ENCODE data around the gene NAA80. TPM values are rescaled to one million over a fixed set of nuclear protein-coding genes. Genes with fewer than 3 reads are reported as not detected.
A peak's percentile ranks its signal among the peaks of the same experiment; 100 is the strongest.

Gene NAA80, protein sequence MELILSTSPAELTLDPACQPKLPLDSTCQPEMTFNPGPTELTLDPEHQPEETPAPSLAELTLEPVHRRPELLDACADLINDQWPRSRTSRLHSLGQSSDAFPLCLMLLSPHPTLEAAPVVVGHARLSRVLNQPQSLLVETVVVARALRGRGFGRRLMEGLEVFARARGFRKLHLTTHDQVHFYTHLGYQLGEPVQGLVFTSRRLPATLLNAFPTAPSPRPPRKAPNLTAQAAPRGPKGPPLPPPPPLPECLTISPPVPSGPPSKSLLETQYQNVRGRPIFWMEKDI
- total RNA-seq (2021; fragmentation: NEBNext Ultra II Directional; extraction: Animal tissue kit (Norgen Biotek cat#: 25700)) (10.1 and 11.3 TPM in 2 replicates), polyA plus RNA-seq (2011; rRNA removed) (16.7 and 23.9 TPM in 2 replicates), polyA minus RNA-seq (2011; rRNA and poly(A)+ RNA removed) (7.2 and 13.4 TPM in 2 replicates)
- polyA plus RNA-seq (2011; cell fraction: cytosol; rRNA removed) = 12.0 TPM
- 36.5 TPM for polyA plus RNA-seq (2011; cell fraction: nucleus; rRNA removed)
- polyA plus RNA-seq (2012, experiment 1 of 2) = 5.4 to 12.0 TPM (median 10.1 TPM) in 4 replicates
- 10.8 TPM for polyA plus RNA-seq (2012, experiment 2 of 2)
- polyA plus RNA-seq (2013, experiment 1 of 2) = 10.9 TPM
- 11.2 TPM for polyA plus RNA-seq (2013, experiment 2 of 2)
- 3.4 TPM for polyA minus RNA-seq (2011; cell fraction: cytosol; rRNA and poly(A)+ RNA removed)
- 15.6 TPM for polyA minus RNA-seq (2011; cell fraction: nucleus; rRNA and poly(A)+ RNA removed)
- long read RNA-seq, experiment 1, partial matches to known transcripts = 0 of 2 reads
- long read RNA-seq, experiment 1, other reads (novel, unspliced or antisense) = 0 of 2 reads
- long read RNA-seq, experiment 2, partial matches to known transcripts = 0 of 5 reads
- long read RNA-seq, experiment 2, other reads (novel, unspliced or antisense) = 0 of 5 reads

DNA sequence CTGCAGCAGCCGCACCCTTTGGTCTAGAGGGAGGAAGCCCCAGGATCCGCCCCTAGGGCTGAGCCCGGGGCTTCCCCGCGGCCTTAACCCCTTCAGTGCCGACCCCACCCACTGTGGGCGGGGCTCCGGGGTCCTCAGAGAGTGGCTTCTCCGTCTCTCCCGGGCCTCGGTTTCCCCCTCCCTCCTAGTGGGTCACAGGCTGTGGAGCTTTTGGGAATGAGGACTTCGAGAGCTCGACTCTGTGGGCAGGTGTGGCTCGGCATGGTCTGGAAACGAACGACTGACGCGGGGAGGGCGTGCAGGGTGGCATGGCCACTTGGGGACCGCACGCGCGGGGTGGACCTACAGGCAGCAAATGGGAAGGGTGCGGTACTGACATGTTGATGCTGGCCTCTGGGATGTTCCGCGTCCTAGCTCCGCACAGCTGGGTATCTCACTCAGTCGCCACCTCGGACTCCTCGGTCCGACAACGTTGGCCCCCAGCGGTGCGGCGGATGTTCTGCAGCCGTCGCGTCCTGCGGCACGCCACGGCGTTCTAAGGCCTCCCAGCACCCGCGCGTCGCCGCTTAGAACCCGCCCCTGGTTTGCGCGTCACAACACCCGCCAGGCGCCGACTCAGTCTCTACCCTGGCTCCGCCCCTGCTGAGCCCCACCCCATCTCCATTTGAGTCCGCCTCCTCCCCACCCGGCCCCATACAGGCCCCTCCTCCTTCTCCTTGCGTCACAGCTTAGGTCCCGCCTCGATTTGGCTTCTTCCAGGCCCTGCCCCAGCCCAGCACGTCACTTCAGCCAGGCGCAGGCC, at the start of gene NAA80, which contains the start of gene HYAL3:
Gene NAA80 (minus strand): TSS at position 570 of the 802 bp plus-strand sequence. CDS start 1,942 bp downstream, outside the sequence.
Gene HYAL3 (minus strand): TSS at position 570 of the 802 bp plus-strand sequence. CDS start 3,803 bp downstream, outside the sequence.
- no peaks in the 10 kb centered on the region for H3K36me3 ChIP-seq (ENCODE audit: control insufficient read depth in 2 of 4, insufficient read depth in 4 of 4, low read length in 3 of 4)
- H4K8ac ChIP-seq (ENCODE audit: extremely low read depth, insufficient read depth, low read length) = peak within 1 kb of the TSS; percentile 78
- 6% methylated on average over 31 of the region's 61 CpGs; no CpG with 5 or more reads in 1 of the 2 experiments for WGBS, 2 experiments (ENCODE audit: extremely low coverage in 1 of 2, insufficient coverage in 1 of 2, insufficient read length in 1 of 2, insufficient replicate concordance in 2 of 2, low coverage in 1 of 2, low lambda C conversion rate in 2 of 2, missing lambda C conversion rate in 1 of 2)
- H3K9me3 ChIP-seq (ENCODE audit: insufficient read depth in 2 of 2, low read depth in 1 of 2, low read length in 1 of 2) = no peaks in the 10 kb centered on the region
- peak within 1 kb of the TSS; percentile 80 for H4K5ac ChIP-seq (ENCODE audit: insufficient read length, low read depth, low read length)
- peak within 1 kb of the TSS; percentile 90 for H4K91ac ChIP-seq (replicated peaks; ENCODE audit: insufficient read length, low read length)
- H2AFZ ChIP-seq (ENCODE audit: low read length) = peak within 1 kb of the TSS; percentile 93
- peaks cover 0 to 2% of the 10 kb centered on the region in 2 experiments for H4K20me1 ChIP-seq (replicated peaks in 1 of 2; ENCODE audit: control insufficient read depth in 1 of 2, insufficient read depth in 2 of 2, low read length in 2 of 2)
- no peak within 1 kb of the TSS for H2AK5ac ChIP-seq (ENCODE audit: low read depth, low read length)
- ChIA-PET POLR2A (ENCODE audit: partially characterized antibody) (interaction anchor here (0.8 to 11.3 kb wide), 10 partner anchors 10 to 61 kb away, joined by 3 to 149 read pairs (median 3); partner anchors contain the start of genes HYAL2 and SEMA3B), CTCF (ENCODE audit: partially characterized antibody) (interaction anchor here (1.0 to 1.8 kb wide), 17 partner anchors 16 to 1090 kb away, joined by 3 to 7 read pairs (median 3); partner anchors contain the start of genes LSMEM2 and TUSC2)
- peak within 1 kb of the TSS; percentile 68; the same call in 1 of the 2 replicates for H2BK12ac ChIP-seq (ENCODE audit: low read depth, low read length)
- peak within 1 kb of the TSS; percentile 67 to 92 for H3K4me2 ChIP-seq (ENCODE audit: insufficient read depth in 1 of 2, low read depth in 2 of 2, low read length in 2 of 2)
- H3K4ac ChIP-seq (replicated peaks; ENCODE audit: insufficient read length, low read depth, low read length) = peak within 1 kb of the TSS; percentile 91
- no peak within 1 kb of the TSS for H3K23ac ChIP-seq (ENCODE audit: insufficient read length)
- peaks cover 5% of the 10 kb centered on the region; the same call in 1 of the 2 replicates for H3K23me2 ChIP-seq (ENCODE audit: low read depth, low read length)
- peak within 1 kb of the TSS in 3 of 4 experiments; percentile 55 to 68 (median 63); a peak in 6 of 7 replicates for H3K9ac ChIP-seq (replicated peaks in 1 of 4; ENCODE audit: extremely low read depth in 1 of 4, low read depth in 3 of 4, low read length in 3 of 4)
- peak within 1 kb of the TSS; percentile 98; the same call in 1 of the 2 replicates for H2BK15ac ChIP-seq (ENCODE audit: low read length)
- H2BK120ac ChIP-seq (replicated peaks; ENCODE audit: low read depth, low read length) = peak within 1 kb of the TSS; percentile 26
- no peak within 1 kb of the TSS for H3K14ac ChIP-seq (ENCODE audit: insufficient read length)
- H2BK5ac ChIP-seq (ENCODE audit: low read depth, low read length) = peak within 1 kb of the TSS; percentile 90
- peak within 1 kb of the TSS; percentile 88 for H3K18ac ChIP-seq (ENCODE audit: extremely low read depth, low read length)
- no peaks in the 10 kb centered on the region; a peak in 1 of 7 replicates for H3K27me3 ChIP-seq (replicated peaks in 1 of 4; ENCODE audit: control insufficient read depth in 3 of 4, extremely low read depth in 1 of 4, insufficient read depth in 3 of 4, low read length in 3 of 4)
- H3K4me1 ChIP-seq (replicated peaks in 1 of 4; ENCODE audit: control insufficient read depth in 3 of 4, insufficient read depth in 4 of 4, low read length in 3 of 4) = peaks cover 0 to 26% (median 12%) of the 10 kb centered on the region in 4 experiments; a peak in 6 of 7 replicates
- DNase-seq (ENCODE audit: low read depth in 1 of 2, low spot score in 2 of 2) = peak; percentile 99
- peak within 1 kb of the TSS; percentile 70 to 89 (median 80) for H3K4me3 ChIP-seq (ENCODE audit: extremely low read depth in 1 of 4, insufficient read depth in 2 of 4, low read depth in 3 of 4, low read length in 4 of 4)
- H3K27ac ChIP-seq (ENCODE audit: low read depth, low read length) = peak within 1 kb of the TSS; percentile 61
- no peaks in the 10 kb centered on the region for H3K79me2 ChIP-seq (ENCODE audit: control insufficient read depth in 1 of 2, insufficient read depth in 2 of 2, low read length in 2 of 2)
- FAIRE-seq = peak; percentile 71
- H3K79me1 ChIP-seq (ENCODE audit: low read depth, low read length) = no peaks in the 10 kb centered on the region
- H3K56ac ChIP-seq (replicated peaks; ENCODE audit: insufficient read length, low read depth, low read length) = peak within 1 kb of the TSS; percentile 67
- no peak within 1 kb of the TSS for H2BK20ac ChIP-seq (ENCODE audit: low read length)
- TF ChIP-seq GABPA (IDR thresholded peaks at IDR 0.05; ENCODE audit: borderline replicate concordance, insufficient read depth, low read length) (no peak), ZNF274 (IDR thresholded peaks at IDR 0.05; ENCODE audit: borderline replicate concordance, extremely low read depth, low read length) (no peak), RFX5 (IDR thresholded peaks at IDR 0.05; ENCODE audit: borderline replicate concordance, low read depth, low read length) (no peak), CBX5 (IDR thresholded peaks at IDR 0.05; ENCODE audit: low read depth, low read length) (no peak), SIN3A (conservative IDR thresholded peaks at IDR 0.05 in 1 of 2, IDR thresholded peaks at IDR 0.05 in 1 of 2; ENCODE audit: low read depth in 1 of 2, low read length in 2 of 2) (peak in 1 of 2 experiments; percentile 89; a peak in 2 of 4 replicates), BCL11A (IDR thresholded peaks at IDR 0.05; ENCODE audit: low read depth in 2 of 2, low read length in 2 of 2) (no peak)

Data from H1 (cell line).